RCC 7860 (cell line): ENCODE data around the gene SLC25A33.
A peak's percentile ranks its signal among the peaks of the same experiment; 100 is the strongest.

Experiments used
- DNase-seq: peaks from one replicate; pipeline ENCODE4 v3.0.0-alpha.2; 2015; ENCODE audit warnings: low spot score
- FAIRE-seq: peaks from 2 replicates; lab custom pipeline; 2012; peaks lifted over from hg19 to GRCh38; lab: Jason Lieb, UNC

The SLC25A33 gene

DNA sequence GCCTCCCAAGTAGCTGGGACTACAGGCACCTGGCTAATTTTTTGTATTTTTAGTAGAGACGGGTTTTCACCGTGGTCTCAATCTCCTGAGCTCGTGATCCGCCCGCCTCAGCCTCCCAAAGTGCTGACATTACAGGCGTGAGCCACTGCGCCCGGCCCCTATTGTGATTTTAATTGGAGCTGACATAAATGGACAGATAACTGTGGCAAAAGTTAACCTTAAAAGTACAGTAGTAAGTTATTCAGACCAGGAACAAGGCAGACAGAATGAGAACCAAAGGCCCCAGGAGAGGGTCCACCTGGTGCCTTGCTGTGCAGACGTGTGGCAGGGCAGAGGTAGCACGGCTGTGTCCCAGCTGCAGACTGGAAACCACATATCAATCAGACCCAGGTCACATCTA, 60.5 kb downstream of the SLC25A33 start:
- no peak for DNase-seq

GRCh38 chr1:9600861-9601834, 61.9 kb downstream of the SLC25A33 start:
- DNase-seq (no peak), FAIRE-seq (no peak)

More for the DNA sequence above, 60.5 kb downstream of the SLC25A33 start:
- no peak for FAIRE-seq

DNA sequence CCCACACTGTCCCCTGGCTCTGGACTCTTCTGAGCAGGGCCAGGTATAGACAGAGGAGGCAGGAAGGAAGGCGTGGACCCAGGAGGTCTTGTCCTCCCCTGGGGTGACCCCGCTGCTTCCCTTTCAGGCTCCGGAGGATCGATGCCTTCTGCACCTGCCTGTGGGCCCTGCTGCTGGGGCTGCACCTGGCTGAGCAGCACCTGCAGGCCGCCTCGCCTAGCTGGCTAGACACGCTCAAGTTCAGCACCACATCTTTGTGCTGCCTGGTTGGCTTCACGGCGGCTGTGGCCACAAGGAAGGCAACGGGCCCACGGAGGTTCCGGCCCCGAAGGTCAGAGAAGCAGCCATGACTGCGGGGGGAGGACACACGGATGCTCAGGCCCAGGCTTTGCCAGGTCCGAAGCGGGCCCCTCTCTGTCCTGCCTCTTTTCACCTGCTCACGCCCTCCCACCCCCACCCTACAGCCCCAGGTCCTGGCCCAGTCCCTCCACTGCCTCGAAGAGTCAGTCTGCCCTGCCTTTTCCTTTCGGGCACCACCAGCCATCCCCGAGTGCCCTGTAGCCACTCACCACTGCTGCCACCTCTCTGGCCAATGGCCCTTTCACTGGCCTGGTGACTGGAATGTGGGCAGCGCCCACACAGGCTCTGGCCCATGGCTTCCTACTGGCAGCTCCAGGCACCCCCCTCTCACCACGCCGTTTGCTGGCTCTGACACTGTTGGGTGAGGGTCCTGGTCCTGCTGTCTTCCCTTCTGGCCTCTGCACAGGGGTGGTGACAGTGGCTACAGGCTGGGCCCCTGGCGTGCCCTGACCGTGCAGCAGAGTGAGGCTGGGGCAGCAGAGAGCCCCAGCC, 62.9 kb downstream of the SLC25A33 start:
- FAIRE-seq (no peak), DNase-seq (no peak)

GRCh38 chr1:9602794-9603167, 63.5 kb downstream of the SLC25A33 start:
- FAIRE-seq (no peak), DNase-seq (no peak)

GRCh38 chr1:9603307-9603706, 64.0 kb downstream of the SLC25A33 start:
- DNase-seq, result no peak
- no peak for FAIRE-seq

GRCh38 chr1:9603766-9604753, 64.8 kb downstream of the SLC25A33 start:
- FAIRE-seq (no peak), DNase-seq (no peak)

- no peak for FAIRE-seq
- no peak for DNase-seq
These were observed 65.6 kb downstream of the SLC25A33 start for GRCh38 chr1:9604836-9605235.

DNA sequence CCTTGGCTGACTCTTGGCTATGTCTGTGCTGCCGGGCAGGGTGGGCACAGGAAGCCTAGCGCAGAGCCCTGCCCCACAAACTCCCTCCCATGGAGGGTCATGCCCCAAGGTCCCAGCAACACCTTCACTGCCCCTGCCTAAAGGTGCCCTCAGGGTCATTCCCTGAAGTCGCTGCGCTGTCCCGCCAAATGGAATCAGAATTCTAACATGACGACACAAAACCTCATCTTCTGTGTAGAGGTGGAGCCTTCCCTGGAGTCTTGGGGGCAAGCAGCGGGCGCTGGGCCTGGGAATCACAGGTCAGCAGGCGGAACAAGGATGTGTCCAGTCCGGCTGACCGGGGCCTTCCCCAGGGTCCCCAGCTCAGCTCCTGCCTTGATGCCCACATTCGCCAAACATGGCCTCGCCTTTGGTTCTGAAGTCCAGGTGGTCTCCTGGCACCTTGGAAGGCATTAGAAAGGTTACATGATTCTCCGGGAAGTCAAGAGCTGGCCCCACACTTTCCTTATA, 66.7 kb downstream of the SLC25A33 start:
- FAIRE-seq, result no peak

DNA sequence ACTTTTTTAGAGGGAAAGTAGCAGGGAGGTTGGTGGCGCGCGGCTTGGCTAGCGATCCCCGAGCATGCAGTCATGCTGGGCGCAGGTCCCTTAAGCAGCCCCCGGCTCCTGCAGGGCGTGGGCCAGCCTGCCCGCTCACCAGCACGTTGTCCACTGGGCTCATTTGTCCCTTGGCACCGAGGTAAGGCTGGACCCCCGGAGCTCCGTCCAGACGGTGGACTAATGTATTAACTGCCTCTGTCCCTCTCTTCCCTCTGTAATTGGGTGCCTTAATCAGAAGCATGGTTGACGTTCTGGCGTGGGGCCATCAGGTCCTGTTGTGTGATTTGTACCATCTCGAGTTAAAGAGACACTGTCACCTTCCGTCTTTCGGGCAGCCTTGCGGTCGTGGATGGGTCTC, 67.2 kb downstream of the SLC25A33 start:
- FAIRE-seq (no peak), DNase-seq (no peak)

More for the DNA sequence above, 66.7 kb downstream of the SLC25A33 start:
- DNase-seq, result no peak

GRCh38 chr1:9606948-9607347, 67.7 kb downstream of the SLC25A33 start:
- FAIRE-seq (no peak), DNase-seq (no peak)

GRCh38 chr1:9607352-9607751, 68.1 kb downstream of the SLC25A33 start:
- DNase-seq (no peak), FAIRE-seq (no peak)

DNA sequence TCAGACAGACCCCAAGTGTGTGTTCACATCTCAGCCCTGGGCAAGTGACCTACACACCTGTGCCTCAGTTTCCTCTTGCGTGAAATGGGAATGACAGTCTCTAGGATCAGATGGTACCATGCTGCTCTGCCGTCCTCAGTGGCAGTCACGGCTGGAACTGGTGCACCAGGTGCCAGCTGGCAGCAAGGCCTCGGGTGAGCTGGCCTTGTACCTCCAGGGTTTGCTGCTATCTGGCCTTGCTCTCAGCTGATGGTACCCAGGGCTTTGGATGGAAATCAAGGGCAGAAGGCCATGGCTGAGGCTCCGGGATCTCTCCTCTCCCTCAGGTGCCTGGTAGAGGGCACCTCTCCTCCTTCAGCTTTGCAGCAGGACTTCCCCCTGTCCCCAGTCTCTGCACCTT, 70.7 kb downstream of the SLC25A33 start:
- DNase-seq, result no peak
- FAIRE-seq, result no peak

DNA sequence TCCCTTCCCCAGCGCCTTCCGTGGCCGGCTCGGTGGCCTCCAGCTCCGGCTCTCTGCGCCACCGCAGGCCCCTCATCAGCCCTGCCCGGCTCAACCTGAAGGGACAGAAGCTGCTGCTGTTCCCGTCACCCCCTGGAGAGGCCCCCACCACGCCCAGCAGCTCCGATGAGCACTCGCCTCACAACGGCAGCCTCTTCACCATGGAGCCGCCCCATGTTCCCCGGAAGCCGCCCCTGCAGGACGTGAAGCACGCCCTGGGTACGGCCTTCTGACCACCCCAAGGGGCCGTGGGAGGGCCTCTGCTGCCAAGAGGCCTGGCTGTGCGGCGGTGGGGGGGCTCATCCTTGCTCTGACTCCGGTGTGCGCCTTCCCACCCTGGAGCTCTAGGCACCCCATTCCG, 71.3 kb downstream of the SLC25A33 start:
- no peak for FAIRE-seq
- no peak for DNase-seq

DNA sequence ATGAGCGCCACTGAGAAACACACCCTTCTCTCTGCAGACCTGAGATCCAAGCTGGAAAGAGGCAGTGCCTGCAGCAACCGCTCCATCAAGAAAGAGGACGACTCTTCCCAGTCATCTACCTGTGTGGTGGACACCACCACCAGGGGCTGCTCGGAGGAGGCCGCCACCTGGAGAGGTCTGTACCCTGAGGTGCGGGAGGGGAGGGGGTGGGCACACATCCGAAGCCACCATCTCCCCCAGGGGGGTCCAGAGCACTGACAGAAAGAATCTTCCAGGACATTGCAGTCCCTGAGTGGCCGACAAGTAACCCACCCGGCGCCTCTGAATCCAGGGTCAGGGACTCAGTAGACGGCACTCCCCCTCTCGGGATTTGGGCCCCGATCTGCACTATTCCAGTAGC, 72.5 kb downstream of the SLC25A33 start:
- DNase-seq, result no peak
- no peak for FAIRE-seq

DNA sequence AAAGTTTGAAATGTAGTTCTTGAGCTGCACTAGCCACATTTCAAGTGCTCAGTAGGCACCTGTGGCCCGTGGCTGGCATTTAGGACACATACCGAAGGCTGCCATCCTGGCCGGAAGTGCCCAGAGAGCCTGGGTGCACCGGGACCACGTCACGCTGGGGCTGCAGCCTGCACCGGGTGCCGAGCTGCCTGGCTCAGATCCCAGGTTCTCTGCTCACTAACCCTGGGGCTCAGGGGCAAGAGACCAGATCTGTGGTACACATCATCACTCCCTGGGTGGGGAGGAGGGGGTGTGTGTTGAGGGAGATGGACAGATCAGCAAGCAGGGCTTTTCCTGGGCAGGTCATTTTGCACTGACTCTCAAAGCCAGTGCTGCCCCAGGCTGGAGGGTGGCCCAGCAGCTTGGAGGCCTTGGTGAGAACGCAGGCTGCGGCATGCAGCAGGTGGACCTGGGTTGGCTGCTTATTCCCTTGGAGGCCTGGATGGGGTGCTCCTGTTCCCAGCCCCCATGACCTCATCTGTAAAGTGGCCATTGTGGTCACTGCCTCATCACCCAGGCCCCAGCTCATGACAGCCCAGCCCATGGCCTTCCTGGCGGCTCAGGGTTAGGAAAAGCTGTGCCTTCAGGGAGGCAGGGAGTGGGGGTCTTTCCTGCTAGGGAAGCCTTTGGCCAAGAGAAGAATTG, 73.0 kb downstream of the SLC25A33 start:
- FAIRE-seq (no peak), DNase-seq (no peak)

- DNase-seq (no peak), FAIRE-seq (no peak)
These were observed 73.8 kb downstream of the SLC25A33 start for GRCh38 chr1:9612871-9613624.

DNA sequence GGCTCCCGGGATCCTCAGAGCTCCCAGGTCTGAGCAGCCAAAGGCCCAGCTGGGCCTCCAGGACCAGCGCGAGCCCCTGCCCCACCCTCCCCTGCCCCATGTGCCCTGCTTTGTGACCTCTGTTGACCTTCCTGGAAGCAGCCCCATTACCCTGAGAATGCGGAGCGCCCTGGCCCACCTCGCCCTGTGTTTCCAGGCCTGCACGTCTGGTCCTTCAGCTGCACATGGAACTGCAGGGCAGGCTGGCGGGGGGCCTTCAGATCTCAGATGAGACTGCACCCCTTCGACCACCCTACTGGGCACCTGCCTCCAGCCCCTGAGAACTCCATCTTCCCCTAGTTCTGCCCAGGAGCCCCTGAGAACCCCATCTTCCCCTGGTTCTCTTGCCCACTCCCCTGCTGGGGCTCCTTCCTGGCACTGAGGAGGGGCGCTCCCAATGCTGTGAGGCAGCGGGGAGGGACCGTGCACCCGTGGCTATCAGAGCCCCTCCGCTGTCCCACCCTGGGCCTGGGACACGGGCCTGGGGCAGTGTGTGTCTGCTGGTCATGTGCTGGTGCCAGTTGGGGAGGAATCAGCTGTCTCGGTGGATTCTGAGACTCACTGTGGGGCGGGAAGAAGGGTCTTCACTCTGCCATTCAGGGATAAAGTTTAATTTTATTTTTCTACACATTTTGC, 74.5 kb downstream of the SLC25A33 start:
- DNase-seq, result no peak
- no peak for FAIRE-seq

- DNase-seq, result peak; percentile 11
These were observed 76.2 kb downstream of the SLC25A33 start for GRCh38 chr1:9615316-9616063.

More at GRCh38 chr1:9615316-9616063, 76.2 kb downstream of the SLC25A33 start:
- no peak for FAIRE-seq
